CMK (cell line): ENCODE results near the gene NUDT2.

Experiments used
- DNase-seq: peaks from one replicate; pipeline ENCODE4 v3.0.0-alpha.2; 2010; ENCODE audit warnings: low read depth

The NUDT2 gene

DNA sequence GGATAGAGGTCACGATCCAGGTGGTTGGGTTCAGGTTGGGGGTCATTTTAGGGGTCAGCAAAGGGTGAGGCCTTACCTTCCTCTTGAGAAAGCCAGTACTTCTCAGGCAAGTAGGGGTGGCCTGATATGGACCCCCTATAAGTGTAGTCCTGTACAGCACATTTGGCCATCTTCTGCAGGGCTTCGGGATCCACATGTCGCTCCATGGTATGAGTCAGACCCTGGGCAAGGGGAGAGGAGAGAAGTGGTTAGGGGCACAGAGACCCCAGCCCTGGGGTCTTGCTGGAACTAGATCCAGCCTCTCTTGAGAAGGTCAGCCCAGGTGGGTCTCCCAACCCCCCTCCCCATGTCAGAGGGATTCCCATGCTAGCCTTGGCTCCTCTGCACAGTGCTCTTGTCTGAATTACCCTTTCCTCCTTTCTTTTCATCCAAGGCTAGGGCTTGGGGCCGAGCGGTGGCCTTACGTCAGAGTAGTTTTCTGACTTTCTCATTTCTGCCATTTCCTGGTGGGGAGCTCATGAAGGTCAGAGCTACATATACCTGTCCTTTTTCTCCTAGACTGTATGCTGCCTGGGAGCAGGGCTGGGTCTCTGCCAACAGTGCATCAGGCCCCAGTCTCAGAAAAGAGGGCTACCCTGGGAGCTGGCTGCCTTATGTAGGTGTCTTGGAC, 56.3 kb downstream of the NUDT2 start:
- no peak for DNase-seq

- no peak for DNase-seq
Observed at GRCh38 chr9:34386656-34387055, 57.3 kb downstream of the NUDT2 start.

GRCh38 chr9:34387239-34387638, 57.9 kb downstream of the NUDT2 start:
- no peak for DNase-seq

GRCh38 chr9:34392511-34392910, 63.1 kb downstream of the NUDT2 start:
- DNase-seq, result no peak
